ENCODE data around the gene ELK4. TPM values are rescaled to one million over a fixed set of nuclear protein-coding genes. Genes with fewer than 3 reads are reported as not detected.

Gene ELK4
- total and polyA plus RNA-seq, 2 of the 13 experiments (the other 11 are each of a cell fraction or from before 2014, with no cell fraction given), result 8.3 to 13.1 TPM

Small RNA genes within 50 kb of the gene (small RNA-seq; reads per million reads assigned to genes)
- gene RNU2-19P (ENCODE audit: insufficient read depth in 2 of 3, insufficient read length in 3 of 3, low read depth in 2 of 3, low replicate concordance in 1 of 3) (0 to 0.97 (median 0.20) reads per million in 3 experiments), gene RNU6-418P (ENCODE audit: insufficient read depth in 2 of 3, insufficient read length in 3 of 3, low read depth in 2 of 3, low replicate concordance in 1 of 3) (0 reads per million in 3 experiments)

Other genes starting within 250 kb of the ELK4 start
- 0.84 and 2.3 TPM in 2 replicates for gene LEMD1, start 210.0 kb downstream of the ELK4 start, total RNA-seq (2016; rRNA removed; fragmentation: Illumina TruSeq; extraction: Trizol)
- 1.4 and 2.1 TPM in 2 replicates for gene LEMD1, start 210.0 kb downstream of the ELK4 start, polyA plus RNA-seq (2011; rRNA removed)
- 0.42 and 1.2 TPM in 2 replicates for gene BLACAT1, start 176.0 kb downstream of the ELK4 start, total RNA-seq (2016; rRNA removed; fragmentation: Illumina TruSeq; extraction: Trizol)
- 2.7 and 2.8 TPM in 2 replicates for gene BLACAT1, start 176.0 kb downstream of the ELK4 start, polyA plus RNA-seq (2011; rRNA removed)
- gene CDK18, start 127.3 kb downstream of the ELK4 start, total RNA-seq (2016; rRNA removed; fragmentation: Illumina TruSeq; extraction: Trizol), result 3.2 and 6.4 TPM in 2 replicates
- 38.8 and 45.3 TPM in 2 replicates for gene CDK18, start 127.3 kb downstream of the ELK4 start, polyA plus RNA-seq (2011; rRNA removed)
- 1.9 and 3.4 TPM in 2 replicates for gene SLC45A3, start 48.5 kb upstream of the ELK4 start, total RNA-seq (2016; rRNA removed; fragmentation: Illumina TruSeq; extraction: Trizol)
- 4.1 and 7.3 TPM in 2 replicates for gene SLC45A3, start 48.5 kb upstream of the ELK4 start, polyA plus RNA-seq (2011; rRNA removed)
- gene NUCKS1, start 118.2 kb upstream of the ELK4 start, total RNA-seq (2016; rRNA removed; fragmentation: Illumina TruSeq; extraction: Trizol), result 117 and 194 TPM in 2 replicates
- 25.1 and 35.5 TPM in 2 replicates for gene NUCKS1, start 118.2 kb upstream of the ELK4 start, polyA plus RNA-seq (2011; rRNA removed)
- 10.1 and 13.1 TPM in 2 replicates for gene RAB29, start 143.5 kb upstream of the ELK4 start, total RNA-seq (2016; rRNA removed; fragmentation: Illumina TruSeq; extraction: Trizol)
- gene RAB29, start 143.5 kb upstream of the ELK4 start, polyA plus RNA-seq (2011; rRNA removed), result 8.7 and 10.0 TPM in 2 replicates
- gene SLC41A1, start 181.2 kb upstream of the ELK4 start, total RNA-seq (2016; rRNA removed; fragmentation: Illumina TruSeq; extraction: Trizol), result 1.3 and 2.2 TPM in 2 replicates
- 4.2 and 4.6 TPM in 2 replicates for gene SLC41A1, start 181.2 kb upstream of the ELK4 start, polyA plus RNA-seq (2011; rRNA removed)
- not detected in 2 replicates for gene PM20D1, start 218.1 kb upstream of the ELK4 start, total RNA-seq (2016; rRNA removed; fragmentation: Illumina TruSeq; extraction: Trizol)
- not detected in 2 replicates for gene PM20D1, start 218.1 kb upstream of the ELK4 start, polyA plus RNA-seq (2011; rRNA removed)